CD14-positive monocyte (primary cell): ENCODE data around the gene KDM4E. TPM values are rescaled to one million over a fixed set of nuclear protein-coding genes. Genes with fewer than 3 reads are reported as not detected.
A peak's percentile ranks its signal among the peaks of the same experiment; 100 is the strongest.
"Not testable (repeated sequence)": the region's sequence is repeated elsewhere in the genome, so short reads cannot be mapped to it uniquely, and the experiment has no call there.

ENCODE experiments used
- DNase-seq, 3 donors: peaks; one replicate each; pipeline ENCODE4 v3.0.0-alpha.2; 2011 to 2022
- H2AFZ ChIP-seq: 2 replicates; pipeline ENCODE4 v1.6.0; 2012; ENCODE audit warnings: mild to moderate bottlenecking, low read depth, low read length, inconsistent platforms; ENCODE audit not compliant: insufficient read depth, poor library complexity, severe bottlenecking
- H3K27ac ChIP-seq, 2 donors: 1 replicate in 1 of 2; 2 replicates in 1 of 2; pipeline ENCODE4 v1.5.1; 2012 to 2013; ENCODE audit warnings: low read length in 2 of 2, control low read depth in 1 of 2, inconsistent platforms in 1 of 2, low read depth in 1 of 2, mild to moderate bottlenecking in 1 of 2
- H3K27me3 ChIP-seq, 2 donors: one replicate each; pipeline versions ENCODE4 v1.6.0 to v1.6.1; 2011 to 2013; ENCODE audit warnings: low read length in 2 of 2; ENCODE audit not compliant: control insufficient read depth in 2 of 2, insufficient read depth in 2 of 2
- H3K36me3 ChIP-seq, 2 donors: replicated peaks in 1 of 2; 1 replicate in 1 of 2; 2 replicates in 1 of 2; pipeline versions ENCODE4 v1.5.1 to v1.6.1; 2012 to 2013; ENCODE audit warnings: low read length in 2 of 2, control low read depth in 1 of 2, inconsistent platforms in 1 of 2, mild to moderate bottlenecking in 1 of 2; ENCODE audit not compliant: insufficient read depth in 2 of 2, control insufficient read depth in 1 of 2
- H3K4me1 ChIP-seq, 2 donors: 1 replicate in 1 of 2; 2 replicates in 1 of 2; pipeline versions ENCODE4 v1.5.1 to v1.6.1; 2012 to 2013; ENCODE audit warnings: low read length in 2 of 2, control low read depth in 1 of 2, inconsistent platforms in 1 of 2, mild to moderate bottlenecking in 1 of 2, moderate library complexity in 1 of 2; ENCODE audit not compliant: insufficient read depth in 2 of 2, control insufficient read depth in 1 of 2
- H3K4me2 ChIP-seq: replicated peaks from 2 replicates; pipeline ENCODE3; 2012; ENCODE audit warnings: low read length, moderate library complexity, mild to moderate bottlenecking; ENCODE audit not compliant: poor library complexity, severe bottlenecking; ENCODE audit errors: extremely low read depth
- H3K4me3 ChIP-seq, 3 experiments: fragments of 200-600 bp in 1 of 3; sonication (generic) in 1 of 3; replicated peaks in 1 of 3; 1 replicate in 2 of 3; 2 replicates in 1 of 3; pipeline ENCODE4 v1.5.1; 2011 to 2013; ENCODE audit warnings: low read length in 3 of 3, mild to moderate bottlenecking in 3 of 3, control low read depth in 2 of 3, low read depth in 2 of 3, inconsistent platforms in 1 of 3, moderate library complexity in 1 of 3
- H3K79me2 ChIP-seq: 2 replicates; pipeline ENCODE4 v1.6.0; 2012; ENCODE audit warnings: mild to moderate bottlenecking, control low read depth, inconsistent platforms, low read length, moderate library complexity; ENCODE audit not compliant: insufficient read depth
- H3K9ac ChIP-seq: 2 replicates; pipeline ENCODE4 v1.6.0; 2017; ENCODE audit warnings: low read length, mild to moderate bottlenecking; ENCODE audit not compliant: insufficient read depth, poor library complexity, severe bottlenecking
- H3K9me3 ChIP-seq, 2 donors: replicated peaks in 1 of 2; 1 replicate in 1 of 2; 2 replicates in 1 of 2; pipeline versions ENCODE4 v1.5.1 to v1.6.1; 2012 to 2013; ENCODE audit warnings: low read length in 2 of 2, control low read depth in 1 of 2; ENCODE audit not compliant: control insufficient read depth in 1 of 2, insufficient read depth in 1 of 2
- H4K20me1 ChIP-seq: 2 replicates; pipeline ENCODE4 v1.6.0; 2012; ENCODE audit warnings: mild to moderate bottlenecking, low read length, control low read depth, moderate library complexity; ENCODE audit not compliant: insufficient read depth
- H3K27ac Mint-ChIP-seq, 7 donors: one replicate each; pipeline ENCODE4 v1.8.0; 2020; ENCODE audit warnings: mild to moderate bottlenecking in 7 of 7, mixed read lengths in 7 of 7, moderate library complexity in 6 of 7, inconsistent platforms in 2 of 7
- H3K27me3 Mint-ChIP-seq, 3 donors: one replicate each; pipeline ENCODE4 v1.8.0; 2021 to 2022; ENCODE audit warnings: low read depth in 3 of 3, mild to moderate bottlenecking in 3 of 3, mixed read lengths in 3 of 3, moderate library complexity in 3 of 3, inconsistent platforms in 1 of 3
- H3K36me3 Mint-ChIP-seq, 2 donors: one replicate each; pipeline ENCODE4 v1.8.0; 2020; ENCODE audit warnings: mixed read lengths in 2 of 2, inconsistent platforms in 1 of 2, mild to moderate bottlenecking in 1 of 2
- H3K4me1 Mint-ChIP-seq: one replicate; pipeline ENCODE4 v1.8.0; 2020; ENCODE audit warnings: mild to moderate bottlenecking, mixed read lengths
- H3K4me3 Mint-ChIP-seq, 2 donors: one replicate each; pipeline ENCODE4 v1.8.0; 2020; ENCODE audit warnings: mild to moderate bottlenecking in 2 of 2, mixed read lengths in 2 of 2, moderate library complexity in 1 of 2
- H3K9me3 Mint-ChIP-seq, 7 donors: one replicate each; pipeline ENCODE4 v1.8.0; 2020 to 2022; ENCODE audit warnings: mixed read lengths in 7 of 7, mild to moderate bottlenecking in 6 of 7, moderate library complexity in 6 of 7, inconsistent platforms in 2 of 7
- CTCF ChIP-seq: fragments of 200-600 bp; IDR thresholded peaks from one replicate; pipeline ENCODE4 v1.8.0; 2022; ENCODE audit warnings: antibody characterized with exemption, mild to moderate bottlenecking
- WGBS: methylation state at CpG from one replicate; pipeline ENCODE4 v1.1.5; 2013; ENCODE audit warnings: missing lambda C conversion rate; ENCODE audit not compliant: insufficient coverage; 5-methylcytosine and 5-hydroxymethylcytosine counted together
- intact Hi-C, 2 donors: fragments of 100-400 bp; cut with micrococcal nuclease; formaldehyde crosslinking; loops; one replicate each; pipeline versions ENCODE4 v1.15.0 to v1.15.1; 2023
- polyA plus RNA-seq, 3 donors: library from polyadenylated mRNA; depleted of rRNA in 1 of 3; unstranded in 2 of 3; stranded (reverse) in 1 of 3; fragments of 300-500 nt in 2 of 3; fragments of >200 nt in 1 of 3; fragmentation: Illumina TruSeq in 2 of 3; gene quantifications; 1 replicate in 2 of 3; 2 replicates in 1 of 3; pipeline ENCODE4 v1.2.3, GENCODE V29; 2012 to 2021

KDM4E gene
- polyA plus RNA-seq, 3 donors = not detected

GRCh38 chr11:95014184-95014821, 10.8 kb upstream of the KDM4E start:
- no peaks in the 10 kb centered on the region for H3K36me3 Mint-ChIP-seq
- TF ChIP-seq CTCF = no peak
- Histone ChIP-seq H3K9ac (no peak overlapping the region), H3K27me3 (no peaks in the 10 kb centered on the region), H3K4me2 (no peak overlapping the region), H2AFZ (no peak overlapping the region), H3K9me3 (no peaks in the 10 kb centered on the region), H3K79me2 (no peaks in the 10 kb centered on the region), H3K4me3 (no peak overlapping the region), H4K20me1 (no peaks in the 10 kb centered on the region), H3K36me3 (no peaks in the 10 kb centered on the region), H3K27ac (no peak overlapping the region), H3K4me1 (no peaks in the 10 kb centered on the region)
- intact Hi-C loops = no loop called here
- peak overlapping the region in 1 of 7 donors; percentile 38 for H3K27ac Mint-ChIP-seq
- peaks cover 2 to 9% (median 4%) of the 10 kb centered on the region in 3 donors for H3K27me3 Mint-ChIP-seq
- no peak overlapping the region for H3K4me3 Mint-ChIP-seq
- 98% methylated on average over 8 of the region's 12 CpGs for WGBS
- peaks cover 0 to under 1% (median 0%) of the 10 kb centered on the region in 7 donors for H3K9me3 Mint-ChIP-seq
- DNase-seq = no peak
- H3K4me1 Mint-ChIP-seq = no peaks in the 10 kb centered on the region

GRCh38 chr11:95016139-95016538, 8.9 kb upstream of the KDM4E start:
- no peaks in the 10 kb centered on the region for H3K36me3 ChIP-seq
- no peaks in the 10 kb centered on the region for H3K27me3 ChIP-seq
- intact Hi-C loops = no loop called here
- no peaks in the 10 kb centered on the region for H3K9me3 ChIP-seq
- no CpG with 5 or more reads among the region's 2 CpGs for WGBS
- no peak overlapping the region for H3K4me2 ChIP-seq
- no peaks in the 10 kb centered on the region for H4K20me1 ChIP-seq
- DNase-seq = no peak
- H2AFZ ChIP-seq = no peak overlapping the region
- TF ChIP-seq CTCF = no peak
- Mint-ChIP-seq H3K9me3 (no peaks in the 10 kb centered on the region), H3K27me3 (peaks cover 0 to 4% (median 4%) of the 10 kb centered on the region in 3 donors), H3K4me1 (no peaks in the 10 kb centered on the region), H3K27ac (no peak overlapping the region), H3K4me3 (no peak overlapping the region), H3K36me3 (no peaks in the 10 kb centered on the region)
- H3K79me2 ChIP-seq = no peaks in the 10 kb centered on the region
- no peak overlapping the region for H3K9ac ChIP-seq
- no peak overlapping the region for H3K4me3 ChIP-seq
- no peaks in the 10 kb centered on the region for H3K4me1 ChIP-seq
- no peak overlapping the region for H3K27ac ChIP-seq

- H4K20me1 ChIP-seq, H3K36me3 Mint-ChIP-seq, H2AFZ ChIP-seq, H3K27me3 ChIP-seq, H3K36me3 ChIP-seq, DNase-seq, intact Hi-C loops, H3K27ac Mint-ChIP-seq, H3K4me3 Mint-ChIP-seq, H3K9ac ChIP-seq, H3K27ac ChIP-seq, H3K79me2 ChIP-seq, H3K27me3 Mint-ChIP-seq, H3K4me3 ChIP-seq, H3K4me1 ChIP-seq, H3K4me2 ChIP-seq, H3K4me1 Mint-ChIP-seq, H3K9me3 ChIP-seq, H3K9me3 Mint-ChIP-seq: not testable (repeated sequence)
- 94% methylated on average over 5 of the region's 5 CpGs for WGBS
These were observed 3.6 kb upstream of the KDM4E start for GRCh38 chr11:95021468-95021867.
